Measurements from ENCODE around the gene MTRF1L. TPM values are rescaled to one million over a fixed set of nuclear protein-coding genes. Genes with fewer than 3 reads are reported as not detected.

The MTRF1L gene
- total RNA-seq, 2 donors from 2014 or later, result 20.2 to 23.9 TPM

- peak; percentile 66 for TF ChIP-seq CTCF (IDR thresholded peaks at IDR 0.05)
- H3K4me1 ChIP-seq, result no peaks in the 10 kb centered on the region
- H3K36me3 ChIP-seq, result no peaks in the 10 kb centered on the region
- no peak overlapping the region for H3K9ac ChIP-seq (ENCODE audit: low read depth in 2 of 2, low read length in 2 of 2)
- no peaks in the 10 kb centered on the region for H3K27me3 ChIP-seq
- H3K27ac ChIP-seq, result no peak overlapping the region
- no peaks in the 10 kb centered on the region for H3K9me3 ChIP-seq
- H3K4me3 ChIP-seq, result no peak overlapping the region
- peak; percentile 42 for DNase-seq
- intact Hi-C loops (cut with DNase I), result loop anchor here (1.0 kb wide), 1 partner anchor 160 kb away; no protein-coding TSS in a partner anchor
These were observed 21.6 kb upstream of the MTRF1L start for GRCh38 chr6:153023977-153024708.

- Histone ChIP-seq H3K36me3 (no peaks in the 10 kb centered on the region), H3K27ac (no peak overlapping the region)
These were observed 15.8 kb upstream of the MTRF1L start for GRCh38 chr6:153018355-153018754.

GRCh38 chr6:153016846-153017245, 14.3 kb upstream of the MTRF1L start:
- no peaks in the 10 kb centered on the region for H3K4me1 ChIP-seq
- H3K4me3 ChIP-seq, result no peak overlapping the region
- no peak overlapping the region for H3K27ac ChIP-seq
- H3K9me3 ChIP-seq, result no peaks in the 10 kb centered on the region
- H3K27me3 ChIP-seq, result no peaks in the 10 kb centered on the region
- intact Hi-C loops (cut with DNase I), result no loop called here
- no peaks in the 10 kb centered on the region for H3K36me3 ChIP-seq
- TF ChIP-seq CTCF (IDR thresholded peaks at IDR 0.05), result no peak
- DNase-seq, result no peak
- no peak overlapping the region for H3K9ac ChIP-seq (ENCODE audit: low read depth in 2 of 2, low read length in 2 of 2)

More at GRCh38 chr6:153018355-153018754, 15.8 kb upstream of the MTRF1L start:
- Histone ChIP-seq H3K9me3 (no peaks in the 10 kb centered on the region), H3K27me3 (no peaks in the 10 kb centered on the region), H3K9ac (ENCODE audit: low read depth in 2 of 2, low read length in 2 of 2) (no peak overlapping the region), H3K4me3 (no peak overlapping the region), H3K4me1 (no peaks in the 10 kb centered on the region)
- TF ChIP-seq CTCF (IDR thresholded peaks at IDR 0.05), result no peak
- DNase-seq, result no peak
- intact Hi-C loops (cut with DNase I), result no loop called here

- no peaks in the 10 kb centered on the region for H3K36me3 ChIP-seq
- no peak overlapping the region for H3K4me3 ChIP-seq
- no peak for TF ChIP-seq CTCF (IDR thresholded peaks at IDR 0.05)
- H3K4me1 ChIP-seq, result no peaks in the 10 kb centered on the region
- H3K27ac ChIP-seq, result no peak overlapping the region
- H3K27me3 ChIP-seq, result no peaks in the 10 kb centered on the region
- DNase-seq, result no peak
- no peaks in the 10 kb centered on the region for H3K9me3 ChIP-seq
- intact Hi-C loops (cut with DNase I), result no loop called here
- no peak overlapping the region for H3K9ac ChIP-seq (ENCODE audit: low read depth in 2 of 2, low read length in 2 of 2)
These were observed 12.7 kb upstream of the MTRF1L start for GRCh38 chr6:153015094-153015640.

GRCh38 chr6:153013438-153013837, 10.9 kb upstream of the MTRF1L start:
- no peaks in the 10 kb centered on the region for H3K4me1 ChIP-seq

More at GRCh38 chr6:153013438-153013837, 10.9 kb upstream of the MTRF1L start:
- DNase-seq, result no peak
- no peak for TF ChIP-seq CTCF (IDR thresholded peaks at IDR 0.05)
- H3K27ac ChIP-seq, result no peak overlapping the region
- H3K9me3 ChIP-seq, result no peaks in the 10 kb centered on the region
- no peaks in the 10 kb centered on the region for H3K36me3 ChIP-seq
- H3K27me3 ChIP-seq, result no peaks in the 10 kb centered on the region
- intact Hi-C loops (cut with DNase I), result no loop called here
- no peak overlapping the region for H3K9ac ChIP-seq (ENCODE audit: low read depth in 2 of 2, low read length in 2 of 2)
- no peak overlapping the region for H3K4me3 ChIP-seq
